ENCODE results near the gene ARHGAP6.

- TF ChIP-seq CTCF (IDR thresholded peaks at IDR 0.05; ENCODE audit: extremely low read depth in 1 of 2, insufficient read depth in 1 of 2, low read depth in 1 of 2, low read length in 2 of 2) (no peak), MAX (IDR thresholded peaks at IDR 0.05; ENCODE audit: insufficient read depth, insufficient read length) (no peak)
Observed at GRCh38 chrX:11422525-11422857, 243.2 kb downstream of the ARHGAP6 start.
